Endothelial cell of umbilical vein (primary cell): ENCODE data around the gene CD248. TPM values are rescaled to one million over a fixed set of nuclear protein-coding genes. Genes with fewer than 3 reads are reported as not detected.

ENCODE experiments used
- BruUV-seq: library from RNA; stranded (reverse); fragments of 400-500 nt; replicated peaks from 2 replicates; lab custom pipeline; 2021; lab: Mats Ljungman, UMichigan
- CTCF ChIA-PET: fragments of 300-600, 350-600 bp; sonication (Branson Sonifier 250); formaldehyde crosslinking; loops from one replicate; lab custom pipeline; 2021; ENCODE audit warnings: antibody characterized with exemption, inconsistent platforms; lab: Charles Lee
- POLR2A ChIA-PET: fragments of 300-600, 350-600 bp; sonication (Branson Sonifier 250); formaldehyde crosslinking; loops from one replicate; lab custom pipeline; 2021; ENCODE audit warnings: antibody characterized with exemption, inconsistent platforms; lab: Charles Lee
- DNase-seq: peaks from one replicate; pipeline ENCODE4 v3.0.0-alpha.2; 2011; ENCODE audit warnings: low read depth, low spot score
- FAIRE-seq: peaks from 2 replicates; lab custom pipeline; 2011; peaks lifted over from hg19 to GRCh38; lab: Jason Lieb, UNC
- H2AFZ ChIP-seq: 2 replicates; pipeline ENCODE4 v1.6.0; 2012; ENCODE audit warnings: low read depth, low read length, control low read depth, inconsistent platforms
- H3K27ac ChIP-seq: 2 replicates; pipeline ENCODE4 v1.5.1; 2011; ENCODE audit warnings: low read depth, mild to moderate bottlenecking, control low read depth, low read length, moderate library complexity; ENCODE audit not compliant: insufficient read depth
- H3K27me3 ChIP-seq, 2 experiments: 2 replicates each; pipeline versions ENCODE4 v1.6.0 to v1.6.1; 2011; ENCODE audit warnings: low read length in 2 of 2, mixed read lengths in 1 of 2; ENCODE audit not compliant: control insufficient read depth in 2 of 2, insufficient read depth in 2 of 2
- H3K36me3 ChIP-seq, 2 experiments: 2 replicates in 1 of 2; 3 replicates in 1 of 2; pipeline ENCODE4 v1.5.1; 2011; ENCODE audit warnings: low read length in 2 of 2, mild to moderate bottlenecking in 1 of 2, moderate library complexity in 1 of 2; ENCODE audit not compliant: control insufficient read depth in 2 of 2, insufficient read depth in 2 of 2; ENCODE audit errors: extremely low read depth in 1 of 2
- H3K4me1 ChIP-seq: 3 replicates; pipeline ENCODE4 v1.5.1; 2011; ENCODE audit warnings: mild to moderate bottlenecking, low read length; ENCODE audit not compliant: control insufficient read depth, insufficient read depth; ENCODE audit errors: extremely low read depth
- H3K4me2 ChIP-seq: 2 replicates; pipeline ENCODE4 v1.6.1; 2011; ENCODE audit warnings: low read length, control low read depth, mixed read lengths; ENCODE audit not compliant: insufficient read depth
- H3K4me3 ChIP-seq, 3 experiments: fragments of 200-600 bp in 1 of 3; sonication (generic), shearing (Covaris generic) in 1 of 3; replicated peaks in 1 of 3; 2 replicates each; pipeline ENCODE4 v1.5.1; 2011 to 2016; ENCODE audit warnings: control low read depth in 3 of 3, low read length in 3 of 3, mild to moderate bottlenecking in 2 of 3, inconsistent platforms in 1 of 3, low read depth in 1 of 3, moderate library complexity in 1 of 3; ENCODE audit not compliant: insufficient read depth in 1 of 3
- H3K79me2 ChIP-seq: 2 replicates; pipeline ENCODE4 v1.6.0; 2012; ENCODE audit warnings: low read length, inconsistent platforms; ENCODE audit not compliant: control insufficient read depth, insufficient read depth
- H3K9ac ChIP-seq: replicated peaks from 2 replicates; pipeline ENCODE3; 2011; ENCODE audit warnings: low read length, control low read depth; ENCODE audit not compliant: insufficient read depth; ENCODE audit errors: extremely low read depth
- H3K9me1 ChIP-seq: replicated peaks from 3 replicates; pipeline ENCODE4 v1.6.0; 2011; ENCODE audit warnings: mild to moderate bottlenecking, low read length; ENCODE audit not compliant: control insufficient read depth, insufficient read depth; ENCODE audit errors: extremely low read depth
- H3K9me3 ChIP-seq: replicated peaks from 2 replicates; pipeline ENCODE4 v1.5.1; 2012; ENCODE audit warnings: low read length, inconsistent platforms; ENCODE audit not compliant: control insufficient read depth, insufficient read depth
- H4K20me1 ChIP-seq: replicated peaks from 2 replicates; pipeline ENCODE3; 2011; ENCODE audit warnings: mild to moderate bottlenecking, low read length; ENCODE audit not compliant: control insufficient read depth, insufficient read depth; ENCODE audit errors: extremely low read depth
- EZH2 ChIP-seq: IDR thresholded peaks from 2 replicates; pipeline ENCODE4 v1.6.1; 2012; ENCODE audit warnings: borderline replicate concordance, low read depth, mild to moderate bottlenecking, moderate library complexity, low read length, inconsistent platforms; ENCODE audit not compliant: severe bottlenecking
- FOS ChIP-seq: IDR thresholded peaks from 2 replicates; pipeline ENCODE4 v1.6.1; 2011; ENCODE audit warnings: mild to moderate bottlenecking, low read length, moderate library complexity, borderline replicate concordance; ENCODE audit not compliant: insufficient read depth
- GATA2 ChIP-seq: IDR thresholded peaks from 2 replicates; pipeline ENCODE4 v1.7.0; 2011; ENCODE audit warnings: low read depth, mild to moderate bottlenecking, moderate library complexity, mixed read lengths, low read length; ENCODE audit not compliant: insufficient read length, insufficient read depth
- JUN ChIP-seq: IDR thresholded peaks from 2 replicates; pipeline ENCODE4 v1.6.1; 2011; ENCODE audit warnings: borderline replicate concordance, low read depth; ENCODE audit not compliant: insufficient read length, insufficient read depth
- MYC ChIP-seq: IDR thresholded peaks from one replicate; pipeline ENCODE4 v1.6.1; 2011; ENCODE audit warnings: mild to moderate bottlenecking, low read depth, low read length
- POLR2A ChIP-seq: IDR thresholded peaks from 2 replicates; pipeline ENCODE4 v1.6.1; 2012; ENCODE audit warnings: low read depth, mild to moderate bottlenecking, control low read depth, low read length
- POLR2AphosphoS5 ChIP-seq: IDR thresholded peaks from 2 replicates; pipeline ENCODE4 v1.6.1; 2012; ENCODE audit warnings: low read depth, mild to moderate bottlenecking, control low read depth, low read length, moderate library complexity; ENCODE audit not compliant: insufficient read depth
- dilution Hi-C: fragments of 300-500 bp; cut with MboI; formaldehyde crosslinking; loops from one replicate; pipeline ENCODE4 v1.15.0; 2019; ENCODE audit warnings: low sequenced_read_pairs; ENCODE audit not compliant: extremely low pct_ligation_motif_present
- intact Hi-C: fragments of 100-400 bp; cut with micrococcal nuclease; formaldehyde crosslinking; loops from one replicate; pipeline ENCODE4 v1.10.0; 2022
- polyA plus RNA-seq, 4 experiments: library from polyadenylated mRNA; depleted of rRNA in 3 of 4; stranded (reverse) in 3 of 4; unstranded in 1 of 4; fragments of >200 nt; gene quantifications; 2 replicates each; pipeline versions ENCODE4 v1.2.1 to v1.2.3, GENCODE V29; 2011 to 2012; ENCODE audit warnings: missing spikeins in 1 of 4
- total RNA-seq: library from RNA; stranded (reverse); gene quantifications from 2 replicates; pipeline ENCODE4 v1.2.3, GENCODE V29; 2021
- TF ChIP-seq, protein P1 (sequence below), 2 donors: IDR thresholded peaks; 1 replicate in 1 of 2; 2 replicates in 1 of 2; pipeline ENCODE4 v1.5.1; 2011; ENCODE audit warnings: low read length in 2 of 2, mild to moderate bottlenecking in 2 of 2, moderate library complexity in 2 of 2, control low read depth in 1 of 2, inconsistent platforms in 1 of 2, low read depth in 1 of 2; ENCODE audit not compliant: insufficient read depth in 1 of 2; ENCODE audit errors: extremely low read depth in 1 of 2
- TF ChIP-seq, protein P2 (sequence below): IDR thresholded peaks from 2 replicates; pipeline ENCODE4 v1.6.1; 2011; ENCODE audit not compliant: insufficient read depth, insufficient read length

CD248 gene
- total and polyA plus RNA-seq, 2 donors (not counting 3 experiments of a cell fraction or from before 2014, with no cell fraction given), result 0.10 TPM; not detected in 1

GRCh38 chr11:66361502-66361941 lies 44.7 kb upstream of the CD248 start:
- TF ChIP-seq FOS, result no peak
- no peak for TF ChIP-seq POLR2A
- no peak for TF ChIP-seq JUN
- TF ChIP-seq, protein P1, sequence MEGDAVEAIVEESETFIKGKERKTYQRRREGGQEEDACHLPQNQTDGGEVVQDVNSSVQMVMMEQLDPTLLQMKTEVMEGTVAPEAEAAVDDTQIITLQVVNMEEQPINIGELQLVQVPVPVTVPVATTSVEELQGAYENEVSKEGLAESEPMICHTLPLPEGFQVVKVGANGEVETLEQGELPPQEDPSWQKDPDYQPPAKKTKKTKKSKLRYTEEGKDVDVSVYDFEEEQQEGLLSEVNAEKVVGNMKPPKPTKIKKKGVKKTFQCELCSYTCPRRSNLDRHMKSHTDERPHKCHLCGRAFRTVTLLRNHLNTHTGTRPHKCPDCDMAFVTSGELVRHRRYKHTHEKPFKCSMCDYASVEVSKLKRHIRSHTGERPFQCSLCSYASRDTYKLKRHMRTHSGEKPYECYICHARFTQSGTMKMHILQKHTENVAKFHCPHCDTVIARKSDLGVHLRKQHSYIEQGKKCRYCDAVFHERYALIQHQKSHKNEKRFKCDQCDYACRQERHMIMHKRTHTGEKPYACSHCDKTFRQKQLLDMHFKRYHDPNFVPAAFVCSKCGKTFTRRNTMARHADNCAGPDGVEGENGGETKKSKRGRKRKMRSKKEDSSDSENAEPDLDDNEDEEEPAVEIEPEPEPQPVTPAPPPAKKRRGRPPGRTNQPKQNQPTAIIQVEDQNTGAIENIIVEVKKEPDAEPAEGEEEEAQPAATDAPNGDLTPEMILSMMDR (IDR thresholded peaks at IDR 0.05; ENCODE audit: extremely low read depth in 1 of 2, insufficient read depth in 1 of 2, low read depth in 1 of 2, low read length in 2 of 2), result no peak
- TF ChIP-seq, protein P2, sequence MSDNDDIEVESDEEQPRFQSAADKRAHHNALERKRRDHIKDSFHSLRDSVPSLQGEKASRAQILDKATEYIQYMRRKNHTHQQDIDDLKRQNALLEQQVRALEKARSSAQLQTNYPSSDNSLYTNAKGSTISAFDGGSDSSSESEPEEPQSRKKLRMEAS, result no peak
- no peak for TF ChIP-seq GATA2
- TF ChIP-seq MYC, result no peak
- TF ChIP-seq POLR2AphosphoS5, result no peak
- TF ChIP-seq EZH2, result no peak
- CTCF ChIA-PET, result interaction anchor here (1.5 kb wide), 1 partner anchor 25 kb away, joined by 4 read pairs; no protein-coding TSS in a partner anchor
- Histone ChIP-seq H2AFZ (no peak overlapping the region), H3K4me1 (no peaks in the 10 kb centered on the region), H3K9me1 (no peaks in the 10 kb centered on the region), H3K9me3 (no peaks in the 10 kb centered on the region), H3K27me3 (no peaks in the 10 kb centered on the region), H3K27ac (no peak overlapping the region), H4K20me1 (no peaks in the 10 kb centered on the region), H3K4me2 (no peak overlapping the region), H3K36me3 (no peaks in the 10 kb centered on the region), H3K79me2 (no peaks in the 10 kb centered on the region), H3K4me3 (no peak overlapping the region), H3K9ac (no peak overlapping the region)
- intact Hi-C loops, result no loop called here
- dilution Hi-C loops, result no loop called here
- no TSS peak for BruUV-seq
- no peak for DNase-seq
- POLR2A ChIA-PET, result no interaction called here
- no peak for FAIRE-seq
